ENCODE data around the gene CNOT10.
"Not testable (repeated sequence)": the region's sequence is repeated elsewhere in the genome, so short reads cannot be mapped to it uniquely, and the experiment has no call there.

CNOT10 gene

DNA sequence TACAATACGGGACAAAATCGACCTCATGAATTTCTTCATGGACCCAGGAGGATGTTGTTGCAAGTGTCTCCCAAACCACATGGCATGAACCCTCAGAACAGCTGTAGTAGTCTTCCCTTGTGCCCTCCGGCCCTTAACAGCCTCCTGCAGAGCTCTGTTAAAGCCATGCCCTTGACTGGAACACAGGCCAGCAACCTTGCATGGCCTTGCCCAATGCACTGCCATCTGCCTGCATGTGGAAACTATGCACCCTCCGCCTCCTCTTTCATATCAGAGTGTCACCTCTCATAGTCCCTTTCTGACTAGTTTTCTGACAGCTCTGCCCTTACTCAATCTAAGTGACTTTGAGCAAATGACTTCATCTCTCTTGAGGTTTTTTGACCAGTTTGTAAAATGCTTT, 93.4 kb downstream of the CNOT10 start:
- TF ChIP-seq CTCF (IDR thresholded peaks at IDR 0.05; ENCODE audit: low read depth, low read length, missing control alignments), result no peak
- no peak for DNase-seq (ENCODE audit: low read depth)
- in situ Hi-C loops (cut with HindIII; ENCODE audit: low sequenced_read_pairs), result no loop called here
- no peak overlapping the region for H3K4me3 ChIP-seq (ENCODE audit: low read depth, low read length)

- no peak for TF ChIP-seq CTCF (IDR thresholded peaks at IDR 0.05; ENCODE audit: low read depth, low read length, missing control alignments)
- DNase-seq (ENCODE audit: low read depth), result no peak
- peak overlapping the region; percentile 54 for H3K4me3 ChIP-seq (ENCODE audit: low read depth, low read length)
- in situ Hi-C loops (cut with HindIII; ENCODE audit: low sequenced_read_pairs), result no loop called here
These were observed 95.2 kb downstream of the CNOT10 start for GRCh38 chr3:32780071-32780734.

DNA sequence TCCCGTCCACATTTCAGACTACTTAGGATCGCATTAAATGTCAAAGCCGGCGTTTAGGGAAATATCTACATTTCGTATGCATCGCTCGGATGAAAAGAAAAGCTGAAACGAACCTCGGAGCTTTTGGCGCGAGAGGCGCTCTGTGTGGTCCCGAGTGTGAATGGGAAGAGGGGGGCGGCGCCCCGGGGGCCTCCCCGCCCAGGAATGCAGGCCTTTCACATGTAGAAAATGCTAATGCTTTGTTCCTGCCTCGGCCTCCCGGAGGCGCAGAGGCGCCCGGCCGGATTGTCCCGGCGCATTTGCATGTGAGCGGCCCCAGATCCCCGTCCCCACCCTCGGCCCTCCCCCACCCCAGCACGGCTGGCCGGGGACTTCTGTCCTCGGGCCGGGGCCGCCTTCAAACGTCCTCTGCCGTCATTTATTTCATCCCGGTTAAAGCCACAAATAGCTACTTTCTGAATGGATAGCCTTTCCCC, 95.8 kb downstream of the CNOT10 start:
- H3K4me3 ChIP-seq (ENCODE audit: low read depth, low read length), result peak overlapping the region; percentile 54
- no peak for DNase-seq (ENCODE audit: low read depth)
- in situ Hi-C loops (cut with HindIII; ENCODE audit: low sequenced_read_pairs), result no loop called here
- peak; percentile 19 for TF ChIP-seq CTCF (IDR thresholded peaks at IDR 0.05; ENCODE audit: low read depth, low read length, missing control alignments)

- peak overlapping the region; percentile 54 for H3K4me3 ChIP-seq (ENCODE audit: low read depth, low read length)
- in situ Hi-C loops (cut with HindIII; ENCODE audit: low sequenced_read_pairs), result no loop called here
- peak; percentile 29 for DNase-seq (ENCODE audit: low read depth)
- TF ChIP-seq CTCF (IDR thresholded peaks at IDR 0.05; ENCODE audit: low read depth, low read length, missing control alignments), result peak; percentile 83
These were observed 96.4 kb downstream of the CNOT10 start for GRCh38 chr3:32781211-32781968.

DNA sequence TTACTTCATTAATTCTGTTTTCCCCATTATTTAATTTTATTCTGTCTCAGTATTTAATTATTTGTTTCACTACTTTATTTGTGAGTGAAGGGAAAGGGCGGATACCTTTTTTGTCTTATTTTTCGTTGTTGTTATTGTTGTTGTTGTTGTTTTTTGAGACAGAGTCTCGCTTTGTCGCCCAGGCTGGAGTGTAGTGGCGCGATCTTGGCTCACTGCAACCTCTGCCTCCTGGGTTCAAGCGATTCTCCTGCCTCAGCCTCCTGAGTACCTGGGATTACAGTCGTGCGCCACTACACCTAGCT, 96.9 kb downstream of the CNOT10 start:
- in situ Hi-C loops (cut with HindIII; ENCODE audit: low sequenced_read_pairs); DNase-seq (ENCODE audit: low read depth): not testable (repeated sequence)
- peak overlapping the region; percentile 54 for H3K4me3 ChIP-seq (ENCODE audit: low read depth, low read length)

- no peak for DNase-seq (ENCODE audit: low read depth)
- H3K4me3 ChIP-seq (ENCODE audit: low read depth, low read length), result no peak overlapping the region
- in situ Hi-C loops (cut with HindIII; ENCODE audit: low sequenced_read_pairs), result no loop called here
- no peak for TF ChIP-seq CTCF (IDR thresholded peaks at IDR 0.05; ENCODE audit: low read depth, low read length, missing control alignments)
These were observed 97.4 kb downstream of the CNOT10 start for GRCh38 chr3:32782407-32782806.

DNA sequence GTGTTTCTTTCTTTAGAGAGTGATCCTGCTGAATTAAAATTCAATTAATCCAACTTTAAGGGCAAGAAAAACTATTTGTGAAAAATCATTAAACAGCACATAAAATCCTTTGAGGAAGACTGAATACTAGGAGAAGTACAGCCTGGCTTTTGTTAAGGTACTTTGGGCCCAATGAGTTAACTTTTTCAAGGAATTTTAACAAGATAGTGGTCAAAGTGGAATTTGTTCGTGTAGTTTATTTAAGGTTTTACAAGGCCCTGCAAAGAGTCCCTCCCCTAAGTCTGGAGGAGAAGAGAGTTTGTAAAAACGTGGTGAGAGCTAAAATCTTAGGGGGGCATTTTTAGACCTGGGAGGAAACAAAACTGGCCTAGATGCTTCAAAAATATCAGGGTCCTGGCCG, 106.8 kb downstream of the CNOT10 start:
- in situ Hi-C loops (cut with HindIII; ENCODE audit: low sequenced_read_pairs), result no loop called here

More for the DNA sequence above, 106.8 kb downstream of the CNOT10 start:
- DNase-seq (ENCODE audit: low read depth), result no peak
- TF ChIP-seq CTCF (IDR thresholded peaks at IDR 0.05; ENCODE audit: low read depth, low read length, missing control alignments), result no peak
- H3K4me3 ChIP-seq (ENCODE audit: low read depth, low read length), result no peak overlapping the region
